ENCODE measurements around the gene HDAC4. TPM values are rescaled to one million over a fixed set of nuclear protein-coding genes. Genes with fewer than 3 reads are reported as not detected.

The HDAC4 gene
- total and polyA plus RNA-seq, 9 of the 15 experiments (the other 6 are each of a cell fraction or from before 2014, with no cell fraction given): 0.11 to 20.2 (median 4.0) TPM

- TF ChIP-seq SIX5 (IDR thresholded peaks at IDR 0.05; ENCODE audit: borderline replicate concordance in 1 of 2, insufficient read depth in 1 of 2, low read depth in 1 of 2, low read length in 2 of 2) (no peak), PRPF4 (IDR thresholded peaks at IDR 0.05; ENCODE audit: insufficient read depth, low read depth, low read length, poor library complexity, severe bottlenecking) (no peak), CREB5 (CRISPR knock-in tag; IDR thresholded peaks at IDR 0.05) (no peak), ETV1 (tag; conservative IDR thresholded peaks at IDR 0.05; ENCODE audit: low read depth) (no peak), THRAP3 (IDR thresholded peaks at IDR 0.05; ENCODE audit: borderline replicate concordance) (no peak), MTF1 (CRISPR knock-in tag; IDR thresholded peaks at IDR 0.05; ENCODE audit: borderline replicate concordance) (no peak), SUPT5H (IDR thresholded peaks at IDR 0.05) (no peak), SETDB1 (IDR thresholded peaks at IDR 0.05; ENCODE audit: low read length) (no peak), ZBTB7A (IDR thresholded peaks at IDR 0.05; ENCODE audit: borderline replicate concordance, control insufficient read depth, low read depth, low read length) (no peak), ZBTB2 (IDR thresholded peaks at IDR 0.05) (no peak), HDAC6 (IDR thresholded peaks at IDR 0.05; ENCODE audit: low read depth, low read length) (no peak), CBFA2T2 (conservative IDR thresholded peaks at IDR 0.05) (no peak), MGA (IDR thresholded peaks at IDR 0.05) (no peak), SMAD4 (CRISPR knock-in tag; conservative IDR thresholded peaks at IDR 0.05) (no peak)
These were observed 159.3 kb downstream of the HDAC4 start (continued) for GRCh38 chr2:239241431-239241960.
